Activated CD8-positive, alpha-beta T cell treated with anti-CD3 and anti-CD28 coated beads for 36 hours (primary cell): ENCODE data around the gene GBP1. TPM values are rescaled to one million over a fixed set of nuclear protein-coding genes. Genes with fewer than 3 reads are reported as not detected.

Source experiments
- ATAC-seq: fragments of 200-7000 bp; cut with Tn5 transposase; one replicate; pipeline ENCODE4 v1.10.0; 2021; ENCODE audit warnings: mild to moderate bottlenecking, moderate library complexity
- CTCF ChIA-PET: fragments of 350-600 bp; sonication (Branson Sonifier 250); formaldehyde crosslinking; loops from one replicate; lab custom pipeline; 2021; ENCODE audit warnings: antibody characterized with exemption; lab: Charles Lee
- POLR2A ChIA-PET: fragments of 350-600 bp; sonication (Branson Sonifier 250); formaldehyde crosslinking; loops from one replicate; lab custom pipeline; 2021; ENCODE audit warnings: antibody characterized with exemption; lab: Charles Lee
- DNase-seq: peaks from one replicate; pipeline ENCODE4 v3.0.0-alpha.2; 2020
- H3K27ac Mint-ChIP-seq: one replicate; pipeline ENCODE4 v1.8.0; 2021; ENCODE audit warnings: mild to moderate bottlenecking, mixed read lengths
- H3K27me3 Mint-ChIP-seq: one replicate; pipeline ENCODE4 v1.8.0; 2021; ENCODE audit warnings: mixed read lengths
- H3K36me3 Mint-ChIP-seq: one replicate; pipeline ENCODE4 v1.8.0; 2021; ENCODE audit warnings: low read depth, mixed read lengths
- H3K4me1 Mint-ChIP-seq: one replicate; pipeline ENCODE4 v1.8.0; 2021; ENCODE audit warnings: low read depth, mixed read lengths
- H3K4me3 Mint-ChIP-seq: one replicate; pipeline ENCODE4 v1.8.0; 2021; ENCODE audit warnings: mild to moderate bottlenecking, moderate library complexity, mixed read lengths
- H3K9me3 Mint-ChIP-seq: one replicate; pipeline ENCODE4 v1.8.0; 2021; ENCODE audit warnings: mixed read lengths
- CTCF ChIP-seq: fragments of 200-600 bp; IDR thresholded peaks from one replicate; pipeline ENCODE4 v1.8.0; 2022; ENCODE audit warnings: antibody characterized with exemption, mild to moderate bottlenecking
- intact Hi-C: fragments of 100-400 bp; cut with micrococcal nuclease; formaldehyde crosslinking; loops from one replicate; pipeline ENCODE4 v1.10.0; 2022
- total RNA-seq, 2 experiments: library from RNA; stranded (reverse); gene quantifications; one replicate each; pipeline ENCODE4 v1.2.3, GENCODE V29; 2021

The GBP1 gene
- total RNA-seq, 2 experiments from 2014 or later = 69.6 to 71.5 TPM

DNA sequence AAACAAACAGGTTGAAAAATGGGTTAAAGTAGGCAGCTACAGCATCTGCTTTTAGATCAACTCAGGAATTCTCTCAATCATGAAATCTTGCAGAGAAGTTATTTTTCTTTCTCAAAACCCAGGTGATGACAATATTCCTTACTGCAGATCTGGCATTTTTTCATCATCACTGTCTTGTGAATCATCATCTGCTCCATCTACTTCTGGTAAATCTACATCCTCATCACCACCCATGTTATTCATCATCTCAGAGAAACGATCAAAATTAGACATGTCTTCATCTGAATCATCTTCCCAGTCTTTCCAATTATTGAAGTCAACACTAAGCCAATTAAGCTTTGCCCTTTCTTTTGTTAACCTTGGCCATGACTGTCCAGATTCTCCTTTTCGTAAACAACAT is 39.1 kb upstream of the GBP1 start:
- POLR2A ChIA-PET = no interaction called here
- no peak for TF ChIP-seq CTCF
- ATAC-seq = no peak
- CTCF ChIA-PET = interaction anchor here (1.6 kb wide), 1 partner anchor 18 kb away, joined by 6 read pairs; no protein-coding TSS in a partner anchor
- Mint-ChIP-seq H3K4me3 (no peak overlapping the region), H3K27ac (peak overlapping the region; percentile 4), H3K9me3 (peaks cover 9% of the 10 kb centered on the region), H3K36me3 (peaks cover 56% of the 10 kb centered on the region), H3K4me1 (peaks cover 17% of the 10 kb centered on the region), H3K27me3 (no peaks in the 10 kb centered on the region)
- no peak for DNase-seq
- intact Hi-C loops = no loop called here

GRCh38 chr1:89102021-89102420 is 37.0 kb upstream of the GBP1 start:
- no peak for TF ChIP-seq CTCF
- ATAC-seq = no peak
- no peak for DNase-seq
- H3K4me1 Mint-ChIP-seq = peaks cover 17% of the 10 kb centered on the region
- no peak overlapping the region for H3K27ac Mint-ChIP-seq
- H3K36me3 Mint-ChIP-seq = peaks cover 37% of the 10 kb centered on the region
- POLR2A ChIA-PET = interaction anchor here (1.0 kb wide), 1 partner anchor 10 kb away, joined by 3 read pairs; no protein-coding TSS in a partner anchor
- no peaks in the 10 kb centered on the region for H3K27me3 Mint-ChIP-seq
- H3K4me3 Mint-ChIP-seq = no peak overlapping the region
- H3K9me3 Mint-ChIP-seq = peaks cover 12% of the 10 kb centered on the region
- intact Hi-C loops = no loop called here
- CTCF ChIA-PET = no interaction called here

DNA sequence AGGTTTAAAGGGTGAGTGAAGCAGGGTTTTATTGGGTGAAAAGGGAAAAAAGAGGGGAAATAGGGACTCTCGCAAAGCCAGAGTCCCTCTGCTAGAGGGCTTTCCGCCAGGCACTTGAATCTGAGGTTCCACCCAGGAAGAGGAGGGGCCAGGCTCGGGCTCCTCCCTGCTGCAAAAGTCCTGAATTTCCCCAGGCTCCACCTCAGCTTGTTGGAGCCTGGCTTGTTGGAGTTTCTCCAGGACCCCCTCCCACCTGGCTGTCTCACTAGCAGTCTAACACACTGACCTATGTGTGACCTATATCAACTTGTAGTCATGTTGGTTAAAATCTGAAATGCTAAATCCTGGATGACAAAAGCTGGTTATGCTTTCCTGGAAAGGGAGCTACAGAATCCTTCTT is 35.4 kb upstream of the GBP1 start:
- H3K9me3 Mint-ChIP-seq = peaks cover 16% of the 10 kb centered on the region
- intact Hi-C loops = no loop called here
- POLR2A ChIA-PET = interaction anchor here (0.6 kb wide), 1 partner anchor 35 kb away, joined by 3 read pairs; no protein-coding TSS in a partner anchor

DNA sequence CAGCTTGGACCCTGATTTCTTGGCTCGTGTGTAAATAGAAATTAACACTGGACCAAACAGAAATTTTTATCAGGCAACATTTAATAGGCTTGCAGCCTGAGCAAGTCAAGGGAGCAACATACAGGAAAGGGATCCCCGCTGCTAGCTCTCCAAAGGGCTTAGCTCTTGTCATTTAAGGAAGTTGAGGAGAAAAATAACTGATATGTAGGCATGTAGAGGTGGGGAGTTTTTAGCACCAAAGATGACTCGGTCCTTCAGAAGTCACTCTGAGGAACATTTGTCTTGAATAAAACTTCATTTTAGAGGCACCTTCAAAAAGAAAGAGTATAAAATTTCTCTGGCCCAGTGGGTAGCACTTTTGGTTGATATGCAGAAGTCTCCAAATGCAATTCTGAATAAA is 33.8 kb upstream of the GBP1 start:
- no peak for TF ChIP-seq CTCF
- intact Hi-C loops = no loop called here
- POLR2A ChIA-PET = interaction anchor here (1.1 kb wide), 1 partner anchor 21 kb away, joined by 3 read pairs; no protein-coding TSS in a partner anchor
- Mint-ChIP-seq H3K27me3 (no peaks in the 10 kb centered on the region), H3K4me3 (no peak overlapping the region), H3K4me1 (peaks cover 6% of the 10 kb centered on the region), H3K9me3 (peaks cover 14% of the 10 kb centered on the region), H3K36me3 (peaks cover 6% of the 10 kb centered on the region), H3K27ac (no peak overlapping the region)
- no peak for DNase-seq
- no peak for ATAC-seq
- CTCF ChIA-PET = interaction anchor here (1.4 to 2.5 kb wide), 2 partner anchors 13 to 16 kb away, joined by 3 to 5 read pairs; no protein-coding TSS in a partner anchor

More for the DNA sequence above, 35.4 kb upstream of the GBP1 start:
- ATAC-seq (no peak), DNase-seq (no peak)
- no peak for TF ChIP-seq CTCF
- Mint-ChIP-seq H3K4me3 (no peak overlapping the region), H3K27me3 (no peaks in the 10 kb centered on the region), H3K36me3 (peaks cover 22% of the 10 kb centered on the region), H3K4me1 (peaks cover 13% of the 10 kb centered on the region), H3K27ac (no peak overlapping the region)
- CTCF ChIA-PET = interaction anchor here (1.2 to 2.5 kb wide), 3 partner anchors 15 to 258 kb away, joined by 3 to 5 read pairs (median 3); no protein-coding TSS in a partner anchor

GRCh38 chr1:89095737-89096136 is 30.7 kb upstream of the GBP1 start:
- POLR2A ChIA-PET = no interaction called here
- H3K4me3 Mint-ChIP-seq = no peak overlapping the region
- ATAC-seq (no peak), DNase-seq (no peak)
- H3K27ac Mint-ChIP-seq = no peak overlapping the region
- no peaks in the 10 kb centered on the region for H3K27me3 Mint-ChIP-seq
- peaks cover 2% of the 10 kb centered on the region for H3K4me1 Mint-ChIP-seq
- TF ChIP-seq CTCF = no peak
- H3K9me3 Mint-ChIP-seq = peaks cover 10% of the 10 kb centered on the region
- intact Hi-C loops = no loop called here
- H3K36me3 Mint-ChIP-seq = peaks cover 2% of the 10 kb centered on the region
- CTCF ChIA-PET = no interaction called here
